Caco-2 (cell line): ENCODE measurements around the gene ATP2B1. TPM values are rescaled to one million over a fixed set of nuclear protein-coding genes. Genes with fewer than 3 reads are reported as not detected.
"Not testable (repeated sequence)": the region's sequence is repeated elsewhere in the genome, so short reads cannot be mapped to it uniquely, and the experiment has no call there.

ENCODE experiments used
- Bru-seq: library from RNA; stranded (reverse); fragments of 400-500 nt; gene quantifications from one replicate; lab custom pipeline; 2021; lab: Mats Ljungman, UMichigan
- BruChase-seq, 2 experiments: library from RNA; stranded (reverse); fragments of 400-500 nt; gene quantifications; one replicate each; lab custom pipeline; 2021; lab: Mats Ljungman, UMichigan
- BruUV-seq: library from RNA; stranded (reverse); fragments of 400-500 nt; replicated peaks from 2 replicates; lab custom pipeline; 2021; lab: Mats Ljungman, UMichigan
- CTCF ChIA-PET: fragments of 300-600 bp; sonication (Branson Sonifier 250); formaldehyde crosslinking; loops from one replicate; lab custom pipeline; 2022; ENCODE audit warnings: antibody characterized with exemption; lab: Charles Lee
- POLR2A ChIA-PET: fragments of 300-600 bp; sonication (Branson Sonifier 250); formaldehyde crosslinking; loops from one replicate; lab custom pipeline; 2022; ENCODE audit warnings: antibody characterized with exemption; lab: Charles Lee
- DNase-seq, 2 experiments: peaks; one replicate each; pipeline versions ENCODE4 v3.0.0 to v3.0.0-alpha.2; 2020 to 2022
- H3K27me3 ChIP-seq: replicated peaks from 2 replicates; pipeline ENCODE4 v1.6.0; 2011; ENCODE audit warnings: low read length; ENCODE audit not compliant: control insufficient read depth, insufficient read depth
- H3K36me3 ChIP-seq: 2 replicates; pipeline ENCODE4 v1.5.1; 2011; ENCODE audit warnings: low read length; ENCODE audit not compliant: control insufficient read depth, insufficient read depth
- H3K4me1 ChIP-seq: fragments of 250-450 bp; sonication (Bioruptor Pico); 2 replicates; pipeline ENCODE4 v1.5.1; 2020; ENCODE audit warnings: mild to moderate bottlenecking
- H3K4me3 ChIP-seq: 2 replicates; pipeline ENCODE4 v1.5.1; 2011; ENCODE audit warnings: low read depth, mild to moderate bottlenecking, control low read depth, low read length
- H3K9me3 ChIP-seq: fragments of 250-450 bp; sonication (Bioruptor Pico); 2 replicates; pipeline ENCODE4 v1.5.1; 2020; ENCODE audit warnings: mild to moderate bottlenecking, moderate library complexity
- H3K27ac Mint-ChIP-seq: one replicate; pipeline ENCODE4 v1.8.0; 2022; ENCODE audit warnings: mixed read lengths; ENCODE audit not compliant: unreplicated experiment
- H3K27me3 Mint-ChIP-seq: one replicate; pipeline ENCODE4 v1.8.0; 2022; ENCODE audit warnings: mixed read lengths; ENCODE audit not compliant: insufficient read depth, unreplicated experiment
- H3K36me3 Mint-ChIP-seq: one replicate; pipeline ENCODE4 v1.8.0; 2022; ENCODE audit warnings: mild to moderate bottlenecking, mixed read lengths; ENCODE audit not compliant: insufficient read depth, unreplicated experiment
- H3K4me1 Mint-ChIP-seq: one replicate; pipeline ENCODE4 v1.8.0; 2022; ENCODE audit warnings: low read depth, mixed read lengths; ENCODE audit not compliant: unreplicated experiment
- H3K4me3 Mint-ChIP-seq: one replicate; pipeline ENCODE4 v1.8.0; 2022; ENCODE audit warnings: mild to moderate bottlenecking, moderate library complexity, mixed read lengths; ENCODE audit not compliant: unreplicated experiment
- H3K9me3 Mint-ChIP-seq: one replicate; pipeline ENCODE4 v1.8.0; 2022; ENCODE audit warnings: mixed read lengths; ENCODE audit not compliant: unreplicated experiment
- intact Hi-C: fragments of 100-400 bp; cut with micrococcal nuclease; formaldehyde crosslinking; loops from one replicate; pipeline ENCODE4 v1.10.0; 2022; ENCODE audit not compliant: unreplicated experiment
- long read RNA-seq: library from polyadenylated mRNA; stranded (forward); transcript quantifications from one replicate; pipeline ENCODE4 v2.0.0, GENCODE V29; 2022
- total RNA-seq: library from RNA; stranded (reverse); gene quantifications from 2 replicates; pipeline ENCODE4 v1.2.3, GENCODE V29; 2022
- TF ChIP-seq, protein P1 (sequence below), 2 experiments: fragments of 200-600 bp in 1 of 2; IDR thresholded peaks; 1 replicate in 1 of 2; 2 replicates in 1 of 2; pipeline versions ENCODE4 v1.5.1 to v1.8.0; 2011 to 2022; ENCODE audit warnings: antibody characterized with exemption in 1 of 2, control low read depth in 1 of 2, inconsistent platforms in 1 of 2, low read depth in 1 of 2, low read length in 1 of 2, mild to moderate bottlenecking in 1 of 2, moderate library complexity in 1 of 2; ENCODE audit not compliant: insufficient read depth in 1 of 2, severe bottlenecking in 1 of 2, unreplicated experiment in 1 of 2

Gene ATP2B1
- total RNA-seq (97.7 and 107 TPM in 2 replicates), Bru-seq, nascent RNA (percentile 95 among the genes with signal in this experiment), BruChase-seq, experiment 1, labeled RNA remaining after a 2-hour chase (percentile 92 among the genes with signal in this experiment), BruChase-seq, experiment 2, labeled RNA remaining after a 6-hour chase (percentile 95 among the genes with signal in this experiment)
- long read RNA-seq, full-length matches to known transcripts: 55 of 135 reads
- long read RNA-seq, partial matches to known transcripts: 36 of 135 reads
- long read RNA-seq, other reads (novel, unspliced or antisense): 44 of 135 reads

DNA sequence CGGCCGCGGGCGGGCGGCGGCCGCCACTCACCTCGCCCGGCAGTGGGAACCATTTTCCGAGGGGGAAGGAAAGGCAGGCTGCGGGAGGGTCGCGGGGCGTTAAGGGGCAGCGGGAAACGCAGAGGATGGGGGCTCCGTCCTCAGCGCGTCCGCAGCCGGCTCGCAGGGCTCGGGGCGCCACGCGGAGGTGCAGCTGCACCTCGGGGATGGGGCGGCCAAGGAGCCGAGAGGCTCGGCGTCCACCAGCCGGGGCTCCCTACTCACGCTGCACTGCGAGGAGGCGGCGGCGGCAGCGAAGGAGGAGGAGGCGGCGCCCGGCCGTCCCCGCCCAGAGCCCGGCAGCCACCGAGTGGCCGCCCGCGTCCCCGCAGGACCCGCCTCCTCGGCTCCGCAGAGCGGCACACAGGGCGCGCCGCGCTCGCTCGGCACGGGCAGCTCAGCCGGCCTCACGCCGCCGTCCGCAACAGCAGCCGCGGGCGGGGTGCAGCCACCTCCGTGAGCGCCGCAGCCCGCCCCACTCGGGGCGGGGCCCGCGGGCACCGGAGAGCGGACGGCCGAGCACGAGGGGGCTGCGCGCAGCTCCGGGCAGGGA lies at the start of gene ATP2B1:
Gene ATP2B1, minus strand, starts transcription at position 274 of the 592 bp plus-strand sequence. CDS start 52,952 bp downstream, outside the sequence.
- Histone ChIP-seq H3K36me3 (no peaks in the 10 kb centered on the region; the same call in 1 of the 2 replicates), H3K9me3 (no peaks in the 10 kb centered on the region), H3K4me3 (peak within 1 kb of the TSS; percentile 98), H3K4me1 (peaks cover 15% of the 10 kb centered on the region), H3K27me3 (no peaks in the 10 kb centered on the region)
- CTCF ChIA-PET: interaction anchor here (0.6 to 1.5 kb wide), 2 partner anchors 147 to 165 kb away, joined by 3 to 6 read pairs; no protein-coding TSS in a partner anchor
- Mint-ChIP-seq H3K4me3 (peak within 1 kb of the TSS; percentile 79), H3K9me3 (no peaks in the 10 kb centered on the region), H3K27me3 (no peaks in the 10 kb centered on the region), H3K4me1 (peaks cover 18% of the 10 kb centered on the region), H3K36me3 (peaks cover 15% of the 10 kb centered on the region), H3K27ac (peak within 1 kb of the TSS; percentile 91)
- DNase-seq: peak; percentile 87 to 92
- POLR2A ChIA-PET: interaction anchor here (1.0 to 1.2 kb wide), 2 partner anchors 67 to 96 kb away, joined by 3 to 7 read pairs; no protein-coding TSS in a partner anchor
- intact Hi-C loops: loop anchor here (1.0 to 10.0 kb wide), 9 partner anchors 46 to 394 kb away; partner anchors contain the start of gene DUSP6
- no TSS peak for BruUV-seq
- TF ChIP-seq, protein P1, sequence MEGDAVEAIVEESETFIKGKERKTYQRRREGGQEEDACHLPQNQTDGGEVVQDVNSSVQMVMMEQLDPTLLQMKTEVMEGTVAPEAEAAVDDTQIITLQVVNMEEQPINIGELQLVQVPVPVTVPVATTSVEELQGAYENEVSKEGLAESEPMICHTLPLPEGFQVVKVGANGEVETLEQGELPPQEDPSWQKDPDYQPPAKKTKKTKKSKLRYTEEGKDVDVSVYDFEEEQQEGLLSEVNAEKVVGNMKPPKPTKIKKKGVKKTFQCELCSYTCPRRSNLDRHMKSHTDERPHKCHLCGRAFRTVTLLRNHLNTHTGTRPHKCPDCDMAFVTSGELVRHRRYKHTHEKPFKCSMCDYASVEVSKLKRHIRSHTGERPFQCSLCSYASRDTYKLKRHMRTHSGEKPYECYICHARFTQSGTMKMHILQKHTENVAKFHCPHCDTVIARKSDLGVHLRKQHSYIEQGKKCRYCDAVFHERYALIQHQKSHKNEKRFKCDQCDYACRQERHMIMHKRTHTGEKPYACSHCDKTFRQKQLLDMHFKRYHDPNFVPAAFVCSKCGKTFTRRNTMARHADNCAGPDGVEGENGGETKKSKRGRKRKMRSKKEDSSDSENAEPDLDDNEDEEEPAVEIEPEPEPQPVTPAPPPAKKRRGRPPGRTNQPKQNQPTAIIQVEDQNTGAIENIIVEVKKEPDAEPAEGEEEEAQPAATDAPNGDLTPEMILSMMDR (IDR thresholded peaks at IDR 0.05; ENCODE audit: insufficient read depth in 1 of 2, low read depth in 1 of 2, low read length in 1 of 2, severe bottlenecking in 1 of 2, unreplicated experiment in 1 of 2): no peak

DNA sequence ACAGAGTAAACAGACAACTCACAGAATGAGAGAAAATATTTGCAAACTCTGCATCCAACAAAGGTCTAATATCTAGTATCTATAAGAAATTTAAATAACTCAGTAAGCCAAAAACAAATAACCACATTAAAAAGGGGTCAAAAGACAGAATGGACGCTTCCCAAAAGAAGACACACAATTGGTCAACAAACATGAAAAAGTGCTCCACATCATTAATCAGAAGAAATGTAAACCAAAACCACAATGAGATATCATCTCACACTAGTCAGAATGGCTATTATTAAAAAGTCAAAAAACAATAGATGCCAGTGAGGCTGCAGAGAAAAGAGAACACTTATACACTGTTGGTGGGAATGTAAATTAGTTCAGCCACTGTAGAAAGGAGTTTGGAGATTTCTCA lies 49.3 kb upstream of the ATP2B1 start:
- H3K4me1 ChIP-seq: peaks cover 28% of the 10 kb centered on the region
- CTCF ChIA-PET, POLR2A ChIA-PET, H3K27me3 ChIP-seq, H3K36me3 ChIP-seq, H3K27ac Mint-ChIP-seq, H3K36me3 Mint-ChIP-seq, DNase-seq, H3K4me3 ChIP-seq, BruUV-seq, H3K27me3 Mint-ChIP-seq, H3K9me3 ChIP-seq, H3K4me3 Mint-ChIP-seq: not testable (repeated sequence)
- Mint-ChIP-seq H3K9me3 (peaks cover 23% of the 10 kb centered on the region), H3K4me1 (peaks cover 16% of the 10 kb centered on the region)
- intact Hi-C loops: loop anchor here (2.0 kb wide), 1 partner anchor 17 kb away; no protein-coding TSS in a partner anchor

DNA sequence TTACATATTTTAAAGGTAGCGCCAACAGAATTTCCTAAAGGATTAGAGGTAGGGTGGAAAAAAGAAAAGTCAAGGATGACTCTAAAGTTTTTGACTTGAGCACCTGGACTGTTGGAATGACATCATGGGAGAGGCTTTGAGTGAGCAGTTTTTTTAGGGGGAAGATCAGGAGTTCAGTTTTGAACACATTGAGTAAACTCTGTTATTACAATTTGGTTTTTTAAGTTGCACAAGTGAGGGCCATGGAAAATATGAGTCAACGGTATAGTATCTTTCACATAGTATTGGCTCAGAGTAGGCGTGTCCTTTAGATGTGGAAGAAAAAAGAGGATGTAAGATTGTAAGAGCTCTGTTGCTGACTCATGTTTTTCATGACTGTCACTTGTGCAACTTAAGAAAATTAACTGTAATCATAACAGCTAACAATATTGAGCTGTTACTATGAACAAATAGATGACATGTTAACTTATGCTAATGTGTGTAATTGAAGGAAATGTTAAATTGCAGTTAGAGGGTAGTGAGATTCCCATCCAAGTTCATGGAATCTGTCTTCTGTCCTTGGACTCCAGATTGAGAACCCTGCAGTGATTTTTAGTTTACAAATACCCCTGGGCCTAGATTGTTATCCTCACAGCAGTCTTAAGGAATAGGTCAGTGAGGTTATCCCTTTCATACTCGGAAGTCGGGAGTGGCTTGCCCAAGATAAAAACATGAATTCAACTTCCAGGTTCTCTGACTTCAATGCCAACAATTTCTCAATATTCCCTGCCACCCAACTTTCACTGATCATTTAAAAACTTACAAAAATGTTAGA lies 48.2 kb upstream of the ATP2B1 start:
- Mint-ChIP-seq H3K4me3 (no peak overlapping the region), H3K4me1 (peaks cover 16% of the 10 kb centered on the region), H3K36me3 (no peaks in the 10 kb centered on the region), H3K27ac (peak overlapping the region; percentile 6), H3K27me3 (no peaks in the 10 kb centered on the region), H3K9me3 (peaks cover 23% of the 10 kb centered on the region)
- H3K27me3 ChIP-seq: no peaks in the 10 kb centered on the region
- intact Hi-C loops: loop anchor here (2.0 kb wide), 1 partner anchor 18 kb away; no protein-coding TSS in a partner anchor
- H3K36me3 ChIP-seq: no peaks in the 10 kb centered on the region
- H3K9me3 ChIP-seq: no peaks in the 10 kb centered on the region
- no TSS peak for BruUV-seq
- ChIA-PET CTCF (no interaction called here), POLR2A (no interaction called here)
- no peak overlapping the region for H3K4me3 ChIP-seq
- TF ChIP-seq, protein P1 (IDR thresholded peaks at IDR 0.05; ENCODE audit: insufficient read depth in 1 of 2, low read depth in 1 of 2, low read length in 1 of 2, severe bottlenecking in 1 of 2, unreplicated experiment in 1 of 2): no peak
- peak in 1 of 2 experiments; percentile 47 for DNase-seq
- peaks cover 19% of the 10 kb centered on the region for H3K4me1 ChIP-seq
